ENCODE measurements around the gene HMOX2. TPM values are rescaled to one million over a fixed set of nuclear protein-coding genes. Genes with fewer than 3 reads are reported as not detected.
A peak's percentile ranks its signal among the peaks of the same experiment; 100 is the strongest.

HMOX2 gene
- total RNA-seq, 1 donor from 2014 or later, result 27.0 TPM

GRCh38 chr16:4505356-4506147 lies 29.4 kb downstream of the HMOX2 start:
- DNase-seq, result no peak

GRCh38 chr16:4506450-4506849 lies 30.3 kb downstream of the HMOX2 start:
- DNase-seq, result peak; percentile 57

- no peak for DNase-seq
Observed at GRCh38 chr16:4507588-4508345, 31.6 kb downstream of the HMOX2 start.

- no peak for DNase-seq
Observed at GRCh38 chr16:4508806-4509205, 32.6 kb downstream of the HMOX2 start.

- no peak for DNase-seq
Observed at GRCh38 chr16:4509420-4509819, 33.2 kb downstream of the HMOX2 start.

GRCh38 chr16:4510131-4510530 lies 33.9 kb downstream of the HMOX2 start:
- DNase-seq, result no peak

GRCh38 chr16:4510747-4511426 lies 34.7 kb downstream of the HMOX2 start:
- DNase-seq, result no peak

GRCh38 chr16:4511441-4512082 lies 35.4 kb downstream of the HMOX2 start:
- no peak for DNase-seq

- DNase-seq, result no peak
Observed at GRCh38 chr16:4512473-4512872, 36.3 kb downstream of the HMOX2 start.

GRCh38 chr16:4513086-4513860 lies 37.1 kb downstream of the HMOX2 start:
- no peak for DNase-seq

- no peak for DNase-seq
Observed at GRCh38 chr16:4513881-4514280, 37.7 kb downstream of the HMOX2 start.

- DNase-seq, result no peak
Observed at GRCh38 chr16:4514606-4515005, 38.4 kb downstream of the HMOX2 start.

- DNase-seq, result no peak
Observed at GRCh38 chr16:4515611-4516233, 39.5 kb downstream of the HMOX2 start.

- no peak for DNase-seq
Observed at GRCh38 chr16:4517812-4518680, 41.8 kb downstream of the HMOX2 start.

- no peak for DNase-seq
Observed at GRCh38 chr16:4519274-4520058, 43.3 kb downstream of the HMOX2 start.

- no peak for DNase-seq
Observed at GRCh38 chr16:4520913-4521312, 44.7 kb downstream of the HMOX2 start.

- peak; percentile 73 for DNase-seq
Observed at GRCh38 chr16:4522051-4522581, 45.9 kb downstream of the HMOX2 start.

GRCh38 chr16:4523686-4524085 lies 47.5 kb downstream of the HMOX2 start:
- DNase-seq, result no peak

GRCh38 chr16:4524571-4524970 lies 48.4 kb downstream of the HMOX2 start:
- DNase-seq, result no peak
